Panc1 (cell line): ENCODE measurements around the gene NACC1. TPM values are rescaled to one million over a fixed set of nuclear protein-coding genes. Genes with fewer than 3 reads are reported as not detected.

Experiments
- ATAC-seq: fragments of 200-7000 bp; cut with Tn5 transposase; 2 replicates; pipeline ENCODE4 v1.9.1; 2020; ENCODE audit warnings: mild to moderate bottlenecking, moderate library complexity
- BruUV-seq: library from RNA; stranded (reverse); fragments of 400-500 nt; replicated peaks from 2 replicates; lab custom pipeline; 2021; lab: Mats Ljungman, UMichigan
- CTCF ChIA-PET: fragments of 300-600 bp; sonication (Branson Sonifier 250); formaldehyde crosslinking; loops from one replicate; lab custom pipeline; 2022; ENCODE audit warnings: antibody characterized with exemption; lab: Charles Lee
- POLR2A ChIA-PET: fragments of 300-600 bp; sonication (Branson Sonifier 250); formaldehyde crosslinking; loops from one replicate; lab custom pipeline; 2022; ENCODE audit warnings: antibody characterized with exemption; lab: Charles Lee
- DNase-seq: peaks from one replicate; pipeline ENCODE4 v3.0.0-alpha.2; 2010; ENCODE audit warnings: low read depth, low spot score
- H3K27ac ChIP-seq: 2 replicates; pipeline ENCODE4 v1.5.1; 2011; ENCODE audit warnings: mild to moderate bottlenecking, low read length, inconsistent platforms
- H3K27me3 ChIP-seq: fragments of 200-500 bp; sonication (Bioruptor generic); 2 replicates; pipeline ENCODE4 v1.6.0; 2014; ENCODE audit warnings: low read length, inconsistent platforms; ENCODE audit not compliant: control insufficient read depth, insufficient read depth
- H3K36me3 ChIP-seq: fragments of 200-500 bp; sonication (Bioruptor generic); 2 replicates; pipeline ENCODE4 v1.5.1; 2014; ENCODE audit warnings: inconsistent platforms, mild to moderate bottlenecking, low read length, moderate library complexity; ENCODE audit not compliant: control insufficient read depth, insufficient read depth
- H3K4me1 ChIP-seq: 2 replicates; pipeline ENCODE4 v1.5.1; 2011; ENCODE audit warnings: inconsistent platforms, mild to moderate bottlenecking, low read length, moderate library complexity; ENCODE audit not compliant: control insufficient read depth, insufficient read depth
- H3K4me3 ChIP-seq, 2 experiments: 2 replicates each; pipeline ENCODE4 v1.5.1; 2011 to 2012; ENCODE audit warnings: low read depth in 2 of 2, low read length in 2 of 2, mild to moderate bottlenecking in 2 of 2, inconsistent platforms in 1 of 2, moderate library complexity in 1 of 2
- H3K9me3 ChIP-seq: fragments of 200-500 bp; sonication (Bioruptor generic); 2 replicates; pipeline ENCODE4 v1.5.1; 2014; ENCODE audit warnings: low read depth, mild to moderate bottlenecking, inconsistent platforms, low read length, moderate library complexity; ENCODE audit not compliant: control insufficient read depth, insufficient read depth
- POLR2AphosphoS5 ChIP-seq: IDR thresholded peaks from 2 replicates; pipeline ENCODE4 v1.6.1; 2012; ENCODE audit warnings: mild to moderate bottlenecking, low read depth, low read length, moderate library complexity
- SIN3A ChIP-seq: IDR thresholded peaks from 2 replicates; pipeline ENCODE4 v1.6.1; 2012; ENCODE audit warnings: low read depth, mild to moderate bottlenecking, low read length, moderate library complexity, borderline replicate concordance; ENCODE audit not compliant: insufficient read depth
- TCF7L2 ChIP-seq: IDR thresholded peaks from 2 replicates; pipeline ENCODE4 v1.6.1; 2011; ENCODE audit warnings: mild to moderate bottlenecking, low read depth, low read length, inconsistent platforms
- in situ Hi-C: cut with HindIII; loops from 2 replicates; pipeline ENCODE4 v1.10.0; 2016; ENCODE audit warnings: low sequenced_read_pairs, low pct_unique_long_range_greater_than_20kb
- intact Hi-C: fragments of 100-400 bp; cut with micrococcal nuclease; formaldehyde crosslinking; loops from one replicate; pipeline ENCODE4 v1.10.0; 2022; ENCODE audit not compliant: unreplicated experiment
- total RNA-seq: library from RNA; stranded (reverse); gene quantifications from one replicate; pipeline ENCODE4 v1.2.1, GENCODE V29; 2021; ENCODE audit not compliant: unreplicated experiment
- TF ChIP-seq, protein P1 (sequence below), 2 experiments: IDR thresholded peaks; 2 replicates each; pipeline ENCODE4 v1.6.1; 2011 to 2012; ENCODE audit warnings: low read depth in 2 of 2, control low read depth in 1 of 2, low read length in 1 of 2, mild to moderate bottlenecking in 1 of 2, moderate library complexity in 1 of 2; ENCODE audit not compliant: insufficient read depth in 1 of 2
- TF ChIP-seq, protein P2 (sequence below): fragments of 450-650 bp; IDR thresholded peaks from 2 replicates; pipeline ENCODE4 v1.5.1; 2017; ENCODE audit warnings: mild to moderate bottlenecking

NACC1 gene
- total RNA-seq, 1 experiment from 2014 or later, result 129 TPM

DNA sequence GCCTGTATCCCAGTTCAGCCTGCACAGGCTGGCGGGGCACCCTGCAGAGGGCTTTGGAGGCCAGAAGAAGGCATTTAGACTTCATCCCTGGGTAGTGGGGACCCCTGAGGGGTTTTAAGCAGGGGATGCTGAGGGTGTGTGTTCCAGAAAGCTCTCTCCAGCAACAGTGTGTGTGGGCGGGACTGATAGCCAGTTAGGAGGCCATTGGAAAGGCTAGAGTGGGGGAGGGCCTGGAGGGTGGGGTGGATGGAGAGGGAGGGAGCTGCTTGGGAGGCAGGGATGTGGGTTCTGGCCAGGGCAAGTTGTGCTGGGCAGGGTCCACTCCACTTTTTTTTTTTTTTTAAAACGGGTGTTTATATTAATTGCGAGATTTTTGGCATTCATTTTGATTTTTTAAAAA is 43.7 kb upstream of the NACC1 start:
- intact Hi-C loops, result no loop called here

DNA sequence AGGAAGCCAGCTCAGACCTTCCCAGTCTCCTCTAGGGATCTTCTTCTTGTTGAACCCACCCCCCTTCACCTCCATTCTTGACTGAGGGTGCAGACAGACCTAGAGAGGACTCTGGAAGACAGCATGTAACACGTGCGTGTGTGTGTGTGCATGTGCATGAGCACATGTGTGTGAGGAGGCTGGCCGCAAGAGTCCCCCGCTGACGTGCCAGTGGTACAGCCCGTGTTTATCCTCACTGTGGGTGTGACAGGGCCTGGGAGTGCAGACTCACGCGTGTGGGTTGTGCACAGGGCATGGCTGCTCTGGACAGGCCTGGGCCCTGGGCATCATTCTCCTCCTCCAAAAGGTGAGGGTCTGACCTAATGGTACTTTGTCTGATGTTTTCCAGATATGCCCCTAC is 41.7 kb upstream of the NACC1 start:
- no peak overlapping the region for H3K27ac ChIP-seq
- no peaks in the 10 kb centered on the region for H3K9me3 ChIP-seq
- ChIA-PET POLR2A (no interaction called here), CTCF (no interaction called here)
- no peak for TF ChIP-seq TCF7L2
- TF ChIP-seq POLR2AphosphoS5, result no peak
- TF ChIP-seq, protein P1, sequence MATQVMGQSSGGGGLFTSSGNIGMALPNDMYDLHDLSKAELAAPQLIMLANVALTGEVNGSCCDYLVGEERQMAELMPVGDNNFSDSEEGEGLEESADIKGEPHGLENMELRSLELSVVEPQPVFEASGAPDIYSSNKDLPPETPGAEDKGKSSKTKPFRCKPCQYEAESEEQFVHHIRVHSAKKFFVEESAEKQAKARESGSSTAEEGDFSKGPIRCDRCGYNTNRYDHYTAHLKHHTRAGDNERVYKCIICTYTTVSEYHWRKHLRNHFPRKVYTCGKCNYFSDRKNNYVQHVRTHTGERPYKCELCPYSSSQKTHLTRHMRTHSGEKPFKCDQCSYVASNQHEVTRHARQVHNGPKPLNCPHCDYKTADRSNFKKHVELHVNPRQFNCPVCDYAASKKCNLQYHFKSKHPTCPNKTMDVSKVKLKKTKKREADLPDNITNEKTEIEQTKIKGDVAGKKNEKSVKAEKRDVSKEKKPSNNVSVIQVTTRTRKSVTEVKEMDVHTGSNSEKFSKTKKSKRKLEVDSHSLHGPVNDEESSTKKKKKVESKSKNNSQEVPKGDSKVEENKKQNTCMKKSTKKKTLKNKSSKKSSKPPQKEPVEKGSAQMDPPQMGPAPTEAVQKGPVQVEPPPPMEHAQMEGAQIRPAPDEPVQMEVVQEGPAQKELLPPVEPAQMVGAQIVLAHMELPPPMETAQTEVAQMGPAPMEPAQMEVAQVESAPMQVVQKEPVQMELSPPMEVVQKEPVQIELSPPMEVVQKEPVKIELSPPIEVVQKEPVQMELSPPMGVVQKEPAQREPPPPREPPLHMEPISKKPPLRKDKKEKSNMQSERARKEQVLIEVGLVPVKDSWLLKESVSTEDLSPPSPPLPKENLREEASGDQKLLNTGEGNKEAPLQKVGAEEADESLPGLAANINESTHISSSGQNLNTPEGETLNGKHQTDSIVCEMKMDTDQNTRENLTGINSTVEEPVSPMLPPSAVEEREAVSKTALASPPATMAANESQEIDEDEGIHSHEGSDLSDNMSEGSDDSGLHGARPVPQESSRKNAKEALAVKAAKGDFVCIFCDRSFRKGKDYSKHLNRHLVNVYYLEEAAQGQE (IDR thresholded peaks at IDR 0.05; ENCODE audit: insufficient read depth in 1 of 2, low read depth in 2 of 2, low read length in 1 of 2), result no peak
- TF ChIP-seq, protein P2, sequence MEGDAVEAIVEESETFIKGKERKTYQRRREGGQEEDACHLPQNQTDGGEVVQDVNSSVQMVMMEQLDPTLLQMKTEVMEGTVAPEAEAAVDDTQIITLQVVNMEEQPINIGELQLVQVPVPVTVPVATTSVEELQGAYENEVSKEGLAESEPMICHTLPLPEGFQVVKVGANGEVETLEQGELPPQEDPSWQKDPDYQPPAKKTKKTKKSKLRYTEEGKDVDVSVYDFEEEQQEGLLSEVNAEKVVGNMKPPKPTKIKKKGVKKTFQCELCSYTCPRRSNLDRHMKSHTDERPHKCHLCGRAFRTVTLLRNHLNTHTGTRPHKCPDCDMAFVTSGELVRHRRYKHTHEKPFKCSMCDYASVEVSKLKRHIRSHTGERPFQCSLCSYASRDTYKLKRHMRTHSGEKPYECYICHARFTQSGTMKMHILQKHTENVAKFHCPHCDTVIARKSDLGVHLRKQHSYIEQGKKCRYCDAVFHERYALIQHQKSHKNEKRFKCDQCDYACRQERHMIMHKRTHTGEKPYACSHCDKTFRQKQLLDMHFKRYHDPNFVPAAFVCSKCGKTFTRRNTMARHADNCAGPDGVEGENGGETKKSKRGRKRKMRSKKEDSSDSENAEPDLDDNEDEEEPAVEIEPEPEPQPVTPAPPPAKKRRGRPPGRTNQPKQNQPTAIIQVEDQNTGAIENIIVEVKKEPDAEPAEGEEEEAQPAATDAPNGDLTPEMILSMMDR, result no peak
- no peak for TF ChIP-seq SIN3A
- intact Hi-C loops (no loop called here), in situ Hi-C loops (no loop called here)
- no TSS peak for BruUV-seq
- H3K36me3 ChIP-seq, result no peaks in the 10 kb centered on the region
- H3K4me3 ChIP-seq, result no peak overlapping the region
- no peaks in the 10 kb centered on the region for H3K27me3 ChIP-seq
- H3K4me1 ChIP-seq, result peaks cover 7% of the 10 kb centered on the region
- ATAC-seq, result no peak
- no peak for DNase-seq

More for the DNA sequence above, 43.7 kb upstream of the NACC1 start:
- in situ Hi-C loops, result no loop called here
- DNase-seq (no peak), ATAC-seq (no peak)
- ChIA-PET POLR2A (no interaction called here), CTCF (no interaction called here)
- Histone ChIP-seq H3K27ac (no peak overlapping the region), H3K36me3 (no peaks in the 10 kb centered on the region), H3K27me3 (no peaks in the 10 kb centered on the region), H3K4me3 (no peak overlapping the region), H3K9me3 (no peaks in the 10 kb centered on the region), H3K4me1 (peaks cover 13% of the 10 kb centered on the region)
- no TSS peak for BruUV-seq
- TF ChIP-seq, protein P1 (IDR thresholded peaks at IDR 0.05; ENCODE audit: insufficient read depth in 1 of 2, low read depth in 2 of 2, low read length in 1 of 2), result no peak
- TF ChIP-seq SIN3A (no peak), POLR2AphosphoS5 (no peak), TCF7L2 (no peak)
- TF ChIP-seq, protein P2, result no peak
